T-helper 1 cell treated with Interleukin-12 subunit alpha and Interleukin-12 subunit beta and Interleukin-4 antibody, amounts not matched to agents 30 μg/mL and 1 μg/mL, for 36 hours (primary cell): Measurements from ENCODE around the gene TMEM234.
A peak's percentile ranks its signal among the peaks of the same experiment; 100 is the strongest.

Experiments
- H3K27ac Mint-ChIP-seq: one replicate; pipeline ENCODE4 v1.8.0; 2021; ENCODE audit warnings: mild to moderate bottlenecking, mixed read lengths
- H3K27me3 Mint-ChIP-seq: one replicate; pipeline ENCODE4 v1.8.0; 2021; ENCODE audit warnings: low read depth, mixed read lengths
- H3K36me3 Mint-ChIP-seq: one replicate; pipeline ENCODE4 v1.8.0; 2021; ENCODE audit warnings: low read depth, mixed read lengths
- H3K4me1 Mint-ChIP-seq: one replicate; pipeline ENCODE4 v1.8.0; 2021; ENCODE audit warnings: low read depth, mixed read lengths
- H3K4me3 Mint-ChIP-seq: one replicate; pipeline ENCODE4 v1.8.0; 2021; ENCODE audit warnings: mild to moderate bottlenecking, moderate library complexity, mixed read lengths
- H3K9me3 Mint-ChIP-seq: one replicate; pipeline ENCODE4 v1.8.0; 2021; ENCODE audit warnings: mixed read lengths

TMEM234 gene

DNA sequence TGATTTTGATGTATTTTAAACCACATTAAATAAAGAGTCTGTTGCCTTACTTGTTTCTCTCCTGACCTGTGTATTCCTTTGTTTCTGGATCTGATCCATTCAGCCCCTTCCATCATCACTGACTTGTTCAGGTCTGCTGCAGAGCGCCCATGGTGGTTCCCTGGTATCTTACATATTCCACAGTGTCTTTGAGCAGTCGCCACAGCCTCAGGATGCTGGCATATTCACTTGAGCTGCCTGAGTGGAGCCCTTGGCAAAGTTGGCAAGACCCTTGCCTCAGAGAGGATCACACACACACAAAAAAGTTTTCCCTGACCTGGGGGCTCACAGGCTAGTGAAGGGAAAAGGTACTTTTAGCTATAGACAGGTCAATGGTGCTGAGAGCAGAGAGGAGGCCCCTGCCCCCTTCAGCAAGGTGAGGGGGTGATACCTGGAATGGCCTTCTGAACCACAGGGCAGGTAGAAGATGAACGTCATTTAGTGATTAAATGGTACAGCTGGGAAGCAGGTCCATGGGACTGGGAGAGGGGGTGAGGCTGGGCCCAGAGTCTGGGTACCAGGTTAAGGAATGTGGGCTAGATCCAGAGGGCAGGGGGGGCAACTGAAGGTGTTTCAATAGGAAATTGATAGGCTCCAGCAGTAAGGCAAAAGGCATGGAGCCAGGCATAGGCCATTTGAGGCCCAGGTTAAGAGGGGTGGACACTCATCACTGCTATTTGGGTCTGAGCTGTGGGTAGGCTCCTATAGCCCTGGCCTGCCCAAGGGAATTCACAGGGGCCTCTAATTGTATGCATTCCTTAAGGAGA is 23.7 kb downstream of the TMEM234 start:
- Mint-ChIP-seq H3K4me3 (no peak overlapping the region), H3K36me3 (peaks cover 43% of the 10 kb centered on the region), H3K27ac (peak overlapping the region; percentile 76), H3K4me1 (peaks cover 61% of the 10 kb centered on the region), H3K27me3 (no peaks in the 10 kb centered on the region), H3K9me3 (no peaks in the 10 kb centered on the region)

DNA sequence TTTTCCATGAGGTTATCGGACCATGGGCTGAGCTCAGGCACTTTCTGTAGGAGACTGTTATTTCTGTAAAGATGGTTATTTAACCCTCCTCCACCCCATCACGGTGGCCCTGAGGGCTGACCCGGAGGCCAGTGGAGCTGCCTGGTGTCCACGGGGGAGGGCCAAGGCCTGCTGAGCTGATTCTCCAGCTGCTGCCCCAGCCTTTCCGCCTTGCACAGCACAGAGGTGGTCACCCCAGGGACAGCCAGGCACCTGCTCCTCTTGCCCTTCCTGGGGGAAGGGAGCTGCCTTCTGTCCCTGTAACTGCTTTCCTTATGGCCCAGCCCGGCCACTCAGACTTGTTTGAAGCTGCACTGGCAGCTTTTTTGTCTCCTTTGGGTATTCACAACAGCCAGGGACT is 24.3 kb downstream of the TMEM234 start:
- H3K27me3 Mint-ChIP-seq, result no peaks in the 10 kb centered on the region
- peaks cover 64% of the 10 kb centered on the region for H3K4me1 Mint-ChIP-seq
- H3K9me3 Mint-ChIP-seq, result no peaks in the 10 kb centered on the region
- no peak overlapping the region for H3K4me3 Mint-ChIP-seq
- no peak overlapping the region for H3K27ac Mint-ChIP-seq
- H3K36me3 Mint-ChIP-seq, result peaks cover 48% of the 10 kb centered on the region

DNA sequence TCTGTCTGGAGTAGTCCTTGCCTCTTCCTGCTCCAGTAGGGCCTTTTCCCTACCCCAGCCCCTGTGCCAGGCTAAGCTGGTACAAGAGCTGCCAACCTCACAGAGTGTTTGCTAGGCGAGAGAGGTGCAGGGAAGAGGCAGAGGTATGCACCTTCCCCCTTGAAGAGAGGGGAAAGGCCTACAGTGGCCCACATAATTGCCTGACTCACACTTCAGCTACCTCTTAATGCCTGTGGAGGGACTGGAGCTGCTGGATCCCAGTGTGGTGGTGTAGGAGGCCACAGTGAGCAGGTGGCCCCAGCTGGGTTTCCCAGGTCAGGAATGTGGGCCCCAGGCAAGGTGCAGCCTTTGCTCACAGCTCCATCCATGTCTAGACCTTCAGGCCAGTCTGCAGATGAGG is 25.1 kb downstream of the TMEM234 start:
- H3K36me3 Mint-ChIP-seq, result peaks cover 55% of the 10 kb centered on the region
- no peaks in the 10 kb centered on the region for H3K9me3 Mint-ChIP-seq
- H3K4me3 Mint-ChIP-seq, result no peak overlapping the region
- H3K27me3 Mint-ChIP-seq, result no peaks in the 10 kb centered on the region
- peak overlapping the region; percentile 55 for H3K27ac Mint-ChIP-seq
- peaks cover 60% of the 10 kb centered on the region for H3K4me1 Mint-ChIP-seq

DNA sequence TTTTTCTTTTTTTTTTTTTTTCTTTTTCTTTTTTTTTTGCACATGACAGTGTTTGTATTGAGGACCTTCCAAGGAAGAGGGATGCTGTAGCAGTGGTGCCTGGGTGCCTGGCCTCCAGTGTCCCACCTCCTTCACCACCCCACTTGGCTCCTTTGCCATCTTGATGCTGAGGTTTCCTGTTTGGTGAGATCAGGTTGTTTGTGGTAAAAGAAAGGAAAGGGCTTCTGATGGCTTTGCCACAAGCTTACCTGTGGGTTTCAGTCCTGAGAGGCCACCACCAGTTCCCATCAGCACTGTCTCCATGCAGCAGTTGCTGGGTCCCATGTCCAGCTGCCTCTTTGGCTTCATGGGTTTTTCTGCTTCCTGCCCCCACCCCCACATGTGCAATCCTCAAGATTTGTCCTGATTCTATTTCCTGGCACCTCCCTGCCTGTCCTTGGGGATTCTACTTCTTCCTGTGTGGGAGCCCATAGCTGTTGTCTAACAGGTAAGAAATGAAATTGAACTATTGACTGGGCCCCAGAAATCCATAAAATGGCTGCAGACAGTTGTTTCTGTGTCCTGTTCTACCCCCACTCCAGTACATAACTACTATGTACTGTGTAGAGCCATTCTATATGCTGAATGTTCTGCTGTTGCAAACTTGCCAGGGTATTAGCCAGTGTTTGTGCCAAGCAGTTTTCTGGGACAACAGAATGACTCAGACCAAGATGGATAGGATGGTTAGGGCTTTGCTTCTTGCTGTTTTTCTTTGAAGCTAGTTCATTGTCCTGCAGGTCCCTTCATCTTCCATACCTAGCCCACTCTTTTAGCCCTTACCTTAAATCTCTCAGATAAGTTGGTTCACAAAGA is 26.0 kb downstream of the TMEM234 start:
- H3K4me1 Mint-ChIP-seq, result peaks cover 52% of the 10 kb centered on the region
- H3K36me3 Mint-ChIP-seq, result peaks cover 62% of the 10 kb centered on the region
- H3K27me3 Mint-ChIP-seq, result no peaks in the 10 kb centered on the region
- peak overlapping the region; percentile 65 for H3K4me3 Mint-ChIP-seq
- H3K9me3 Mint-ChIP-seq, result no peaks in the 10 kb centered on the region
- H3K27ac Mint-ChIP-seq, result peak overlapping the region; percentile 68

DNA sequence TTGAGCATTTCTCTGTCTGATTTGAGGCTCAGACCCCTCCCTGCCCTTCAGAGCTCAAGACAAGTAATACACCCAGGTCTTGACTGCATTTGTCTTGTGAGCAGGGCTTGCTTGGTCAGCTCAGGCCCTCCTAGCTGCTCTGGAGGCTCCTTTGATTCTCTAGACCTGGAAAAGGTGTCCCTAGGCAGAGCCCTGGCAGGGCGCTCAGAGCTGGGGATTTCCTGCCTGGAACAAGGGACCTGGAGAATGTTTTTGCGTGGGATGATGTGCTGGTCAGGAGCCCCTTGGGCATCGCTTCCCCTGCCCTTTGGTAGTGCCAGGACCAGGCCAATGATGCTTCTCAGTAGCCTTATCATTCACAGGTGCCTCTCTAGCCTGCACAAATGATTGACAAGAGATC is 26.6 kb downstream of the TMEM234 start:
- Mint-ChIP-seq H3K36me3 (peaks cover 62% of the 10 kb centered on the region), H3K4me1 (peaks cover 52% of the 10 kb centered on the region), H3K27me3 (no peaks in the 10 kb centered on the region)

DNA sequence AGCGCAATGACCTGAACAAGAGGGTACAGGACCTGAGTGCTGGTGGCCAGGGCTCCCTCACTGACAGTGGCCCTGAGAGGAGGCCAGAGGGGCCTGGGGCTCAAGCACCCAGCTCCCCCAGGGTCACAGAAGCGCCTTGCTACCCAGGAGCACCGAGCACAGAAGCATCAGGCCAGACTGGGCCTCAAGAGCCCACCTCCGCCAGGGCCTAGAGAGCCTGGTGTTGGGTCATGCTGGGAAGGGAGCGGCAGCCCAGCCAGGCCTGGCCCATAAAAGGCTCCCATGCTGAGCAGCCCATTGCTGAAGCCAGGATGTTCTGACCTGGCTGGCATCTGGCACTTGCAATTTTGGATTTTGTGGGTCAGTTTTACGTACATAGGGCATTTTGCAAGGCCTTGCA is 27.2 kb downstream of the TMEM234 start:
- Mint-ChIP-seq H3K27ac (no peak overlapping the region), H3K36me3 (peaks cover 65% of the 10 kb centered on the region), H3K9me3 (no peaks in the 10 kb centered on the region), H3K4me1 (peaks cover 47% of the 10 kb centered on the region), H3K4me3 (no peak overlapping the region), H3K27me3 (no peaks in the 10 kb centered on the region)

More for the DNA sequence above, 26.6 kb downstream of the TMEM234 start:
- Mint-ChIP-seq H3K4me3 (no peak overlapping the region), H3K27ac (no peak overlapping the region), H3K9me3 (no peaks in the 10 kb centered on the region)

DNA sequence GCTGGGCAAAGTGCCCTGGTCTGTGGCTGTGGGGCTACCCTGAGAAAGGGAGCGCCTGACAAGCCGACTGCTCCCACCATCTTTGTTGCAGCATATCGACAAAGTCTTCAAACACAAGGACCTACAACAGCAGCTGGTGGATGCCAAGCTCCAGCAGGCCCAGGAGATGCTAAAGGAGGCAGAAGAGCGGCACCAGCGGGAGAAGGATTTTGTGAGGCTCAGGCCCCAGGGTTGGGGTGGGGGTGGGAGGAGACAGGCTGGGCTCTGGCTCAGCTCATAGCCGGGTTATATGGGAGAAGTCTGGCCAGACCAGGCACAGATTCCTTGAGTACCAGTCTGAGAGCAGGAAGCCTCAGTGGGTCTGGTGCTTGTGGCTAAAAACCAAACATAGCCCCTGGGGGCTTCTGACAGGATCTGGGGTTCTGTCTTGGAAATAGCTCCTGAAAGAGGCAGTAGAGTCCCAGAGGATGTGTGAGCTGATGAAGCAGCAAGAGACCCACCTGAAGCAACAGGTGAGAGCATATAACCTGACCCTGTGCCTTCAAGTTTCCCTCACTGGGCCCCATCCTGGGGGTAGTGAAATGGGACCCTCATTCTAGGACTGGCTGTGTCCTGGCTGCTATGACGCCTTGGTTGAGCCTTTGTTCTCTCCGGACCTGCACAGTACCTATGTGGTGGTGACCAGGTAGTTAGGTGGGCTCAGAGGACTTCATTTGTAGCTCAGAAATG is 29.8 kb downstream of the TMEM234 start:
- Mint-ChIP-seq H3K27me3 (no peaks in the 10 kb centered on the region), H3K4me1 (peaks cover 41% of the 10 kb centered on the region), H3K36me3 (peaks cover 73% of the 10 kb centered on the region), H3K4me3 (no peak overlapping the region), H3K27ac (no peak overlapping the region), H3K9me3 (no peaks in the 10 kb centered on the region)

DNA sequence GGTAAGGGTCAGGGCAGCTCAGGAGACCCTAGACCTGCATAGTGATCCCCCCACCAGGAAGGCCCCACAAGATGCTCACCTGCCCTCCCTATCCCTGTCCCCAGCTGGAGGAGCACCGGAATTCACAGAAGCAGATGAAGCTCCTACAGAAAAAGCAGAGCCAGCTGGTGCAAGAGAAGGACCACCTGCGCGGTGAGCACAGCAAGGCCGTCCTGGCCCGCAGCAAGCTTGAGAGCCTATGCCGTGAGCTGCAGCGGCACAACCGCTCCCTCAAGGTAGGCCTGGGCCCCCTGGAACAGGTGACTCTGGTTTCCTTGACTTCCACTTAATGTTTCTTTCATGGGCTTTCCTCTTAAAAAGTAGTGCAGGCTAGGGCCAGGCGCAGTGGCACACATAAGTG is 34.3 kb downstream of the TMEM234 start:
- Mint-ChIP-seq H3K4me3 (no peak overlapping the region), H3K36me3 (peaks cover 57% of the 10 kb centered on the region), H3K27ac (no peak overlapping the region), H3K27me3 (no peaks in the 10 kb centered on the region), H3K9me3 (no peaks in the 10 kb centered on the region), H3K4me1 (peaks cover 31% of the 10 kb centered on the region)

DNA sequence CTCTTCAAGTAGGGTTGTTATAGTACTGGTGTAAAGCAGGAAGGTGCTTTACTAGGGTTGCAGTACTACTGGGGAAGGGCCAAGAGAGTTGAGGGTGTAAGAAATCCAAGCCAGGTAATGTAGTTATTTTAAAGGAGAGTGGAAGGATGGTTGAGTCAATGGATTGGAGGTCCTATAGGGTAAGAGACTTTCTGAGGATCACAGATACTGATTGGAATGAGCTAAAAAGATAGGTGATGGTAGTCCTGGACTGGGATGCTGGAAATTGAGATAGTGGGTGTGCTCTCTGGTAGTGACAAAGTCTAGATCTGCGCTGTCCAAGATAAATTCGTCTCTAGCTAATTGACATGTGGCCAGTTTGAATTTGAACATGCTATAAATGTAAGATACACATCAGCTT is 35.7 kb downstream of the TMEM234 start:
- Mint-ChIP-seq H3K36me3 (peaks cover 52% of the 10 kb centered on the region), H3K27me3 (no peaks in the 10 kb centered on the region), H3K9me3 (no peaks in the 10 kb centered on the region), H3K4me3 (peak overlapping the region; percentile 47), H3K4me1 (peaks cover 35% of the 10 kb centered on the region), H3K27ac (peak overlapping the region; percentile 83)

DNA sequence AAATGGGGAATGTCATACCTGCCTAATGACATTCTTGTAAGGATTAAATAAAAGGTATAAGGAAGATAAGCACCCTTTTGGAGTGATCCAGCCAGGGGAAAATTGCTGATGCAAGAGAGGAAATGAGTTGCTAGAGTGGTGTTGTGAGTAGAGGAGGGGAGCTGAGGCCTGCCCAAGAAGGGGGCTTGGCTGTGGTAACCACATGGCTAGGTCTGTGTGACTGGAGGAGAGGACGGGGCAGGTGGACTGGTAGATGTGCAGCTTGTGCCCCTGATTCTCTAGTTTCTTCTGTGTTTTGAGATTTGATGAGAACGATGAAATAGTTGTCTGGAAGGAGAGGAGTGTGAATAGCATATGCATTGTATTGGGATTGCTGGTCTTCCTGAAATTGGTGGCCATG is 36.1 kb downstream of the TMEM234 start:
- Mint-ChIP-seq H3K4me1 (peaks cover 39% of the 10 kb centered on the region), H3K27me3 (no peaks in the 10 kb centered on the region), H3K9me3 (no peaks in the 10 kb centered on the region), H3K27ac (peak overlapping the region; percentile 83), H3K36me3 (peaks cover 55% of the 10 kb centered on the region), H3K4me3 (peak overlapping the region; percentile 47)

DNA sequence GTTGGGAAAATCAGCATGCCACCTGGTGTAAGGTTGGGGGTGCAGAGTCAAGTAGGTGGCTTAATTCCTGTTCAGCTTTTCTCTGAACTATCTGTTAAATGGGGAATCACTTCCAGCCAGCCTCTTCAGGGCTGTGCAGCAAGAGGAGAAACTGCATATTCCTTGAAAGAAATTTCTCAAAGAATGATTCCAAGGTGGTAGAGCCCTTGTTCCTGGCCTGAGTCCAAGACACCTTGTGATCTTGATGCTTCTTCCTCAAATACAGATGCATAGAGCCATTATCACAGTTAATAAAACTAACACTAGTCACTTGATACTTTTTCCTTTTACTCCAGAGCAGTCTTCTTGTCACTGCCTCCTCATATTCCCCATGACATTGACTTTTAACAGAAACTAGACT is 37.5 kb downstream of the TMEM234 start:
- Mint-ChIP-seq H3K27ac (peak overlapping the region; percentile 13), H3K9me3 (no peaks in the 10 kb centered on the region), H3K4me3 (peak overlapping the region; percentile 47), H3K4me1 (peaks cover 44% of the 10 kb centered on the region), H3K36me3 (peaks cover 58% of the 10 kb centered on the region), H3K27me3 (no peaks in the 10 kb centered on the region)

DNA sequence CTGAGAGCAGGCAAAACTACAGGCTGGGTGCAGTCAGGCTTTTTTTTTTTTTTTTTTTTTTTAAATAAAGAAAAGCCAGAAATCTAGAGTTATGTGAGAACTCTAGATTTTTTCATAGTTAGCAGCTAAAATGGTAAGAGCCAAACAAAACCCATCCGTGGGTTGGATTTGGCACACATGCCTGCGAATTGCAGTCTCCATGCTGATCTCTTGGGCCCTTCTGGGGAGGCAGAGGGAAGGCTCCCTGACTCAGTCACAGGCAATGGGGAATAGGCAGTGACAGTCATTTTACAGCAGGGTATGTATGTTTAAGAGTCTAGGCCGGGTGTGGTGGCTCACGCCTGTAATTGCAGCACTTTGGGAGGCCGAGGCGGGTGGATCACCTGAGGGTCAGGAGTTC is 40.1 kb downstream of the TMEM234 start:
- H3K27me3 Mint-ChIP-seq, result no peaks in the 10 kb centered on the region
- H3K9me3 Mint-ChIP-seq, result no peaks in the 10 kb centered on the region
- H3K4me3 Mint-ChIP-seq, result peak overlapping the region; percentile 56
- peaks cover 41% of the 10 kb centered on the region for H3K4me1 Mint-ChIP-seq
- peaks cover 45% of the 10 kb centered on the region for H3K36me3 Mint-ChIP-seq
- H3K27ac Mint-ChIP-seq, result peak overlapping the region; percentile 35

DNA sequence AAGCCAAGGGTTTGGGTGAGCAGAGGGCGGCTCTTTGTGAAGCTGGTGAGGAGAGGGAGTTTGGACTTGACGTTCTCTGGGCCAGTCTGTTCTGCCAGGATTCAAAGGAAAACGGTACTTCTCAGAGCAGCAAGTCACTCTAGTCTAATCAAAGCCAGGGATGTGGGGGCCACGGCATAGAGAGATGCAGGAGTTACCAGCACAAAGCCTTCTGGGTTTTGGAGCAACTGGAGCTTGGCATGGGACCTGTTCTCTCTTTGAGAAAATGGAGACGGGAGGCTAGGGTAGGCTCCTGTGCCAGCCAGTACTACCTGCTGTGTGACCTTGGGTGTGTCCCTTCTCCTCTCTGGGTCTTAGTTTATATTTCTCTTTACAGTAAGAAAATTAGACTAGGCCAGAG is 40.6 kb downstream of the TMEM234 start:
- peak overlapping the region; percentile 82 for H3K27ac Mint-ChIP-seq
- H3K4me3 Mint-ChIP-seq, result peak overlapping the region; percentile 88
- H3K36me3 Mint-ChIP-seq, result peaks cover 44% of the 10 kb centered on the region
- peaks cover 39% of the 10 kb centered on the region for H3K4me1 Mint-ChIP-seq
- H3K9me3 Mint-ChIP-seq, result no peaks in the 10 kb centered on the region
- no peaks in the 10 kb centered on the region for H3K27me3 Mint-ChIP-seq

DNA sequence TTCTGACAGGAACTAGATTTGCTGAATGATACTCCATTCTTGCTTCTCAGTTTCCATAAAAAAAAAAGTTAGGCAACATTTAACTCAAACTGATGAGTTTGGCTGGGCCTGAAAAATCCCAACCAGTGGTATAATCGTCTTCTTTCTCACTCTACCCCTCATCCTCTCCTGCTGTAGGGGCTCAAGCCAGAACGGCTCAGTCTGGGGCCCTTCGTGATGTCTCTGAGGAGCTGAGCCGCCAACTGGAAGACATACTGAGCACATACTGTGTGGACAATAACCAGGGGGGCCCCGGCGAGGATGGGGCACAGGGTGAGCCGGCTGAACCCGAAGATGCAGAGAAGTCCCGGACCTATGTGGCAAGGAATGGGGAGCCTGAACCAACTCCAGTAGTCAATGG is 41.1 kb downstream of the TMEM234 start:
- Mint-ChIP-seq H3K27me3 (no peaks in the 10 kb centered on the region), H3K9me3 (no peaks in the 10 kb centered on the region), H3K4me1 (peaks cover 34% of the 10 kb centered on the region), H3K36me3 (peaks cover 39% of the 10 kb centered on the region), H3K4me3 (peak overlapping the region; percentile 88), H3K27ac (peak overlapping the region; percentile 82)
